GM21423 (cell line): ENCODE results near the gene PHB1.

Source experiments
- ATAC-seq: cut with Tn5 transposase; IDR thresholded peaks from one replicate; pipeline ENCODE4 v1.9.1; 2021; ENCODE audit warnings: mild to moderate bottlenecking, moderate library complexity; ENCODE audit not compliant: unreplicated experiment

Gene PHB1

DNA sequence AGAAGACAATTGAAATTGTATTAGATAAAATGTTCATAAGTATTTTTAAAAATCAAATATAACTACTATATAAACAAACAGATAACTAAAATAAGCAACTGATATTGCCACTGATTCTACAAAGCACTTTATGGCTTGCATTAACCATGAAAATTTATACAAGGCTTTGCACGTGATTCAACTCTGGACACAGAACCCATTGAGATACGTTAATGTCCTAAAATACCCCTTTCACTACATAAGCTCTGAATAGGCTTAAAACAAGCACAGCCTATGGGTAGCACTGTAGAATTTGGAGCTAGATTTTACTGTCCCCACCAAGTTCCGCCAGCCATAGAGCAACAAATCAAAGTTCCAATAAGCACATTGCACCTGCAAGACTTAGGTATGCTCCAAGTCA lies 57.2 kb downstream of the PHB1 start:
- ATAC-seq, result no peak

DNA sequence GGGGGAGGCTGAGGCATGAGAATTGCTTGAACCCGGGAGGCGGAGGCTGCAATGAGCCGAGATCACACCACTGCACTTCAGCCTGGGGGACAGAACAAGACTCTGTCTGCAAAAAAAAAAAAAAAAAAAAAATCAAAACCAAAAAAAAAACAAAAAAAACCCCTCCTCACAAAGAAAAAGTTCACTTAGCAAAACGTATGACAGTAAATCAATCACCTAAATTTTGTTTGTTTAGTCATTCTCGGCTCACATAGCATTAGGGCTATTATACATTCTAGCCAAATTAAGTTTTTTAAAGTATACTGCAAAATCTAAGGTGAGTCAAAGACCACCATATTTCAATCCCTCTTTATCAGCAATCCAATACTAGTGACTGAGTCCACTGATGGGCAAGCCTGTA lies 58.4 kb downstream of the PHB1 start:
- ATAC-seq, result no peak
